ENCODE results near the gene GANC.

Gene GANC

GRCh38 chr15:42338500-42338899 lies 65.5 kb downstream of the GANC start:
- FAIRE-seq (no peak), DNase-seq (ENCODE audit: insufficient read length, low spot score) (no peak)

- no peak for FAIRE-seq
- no peak for DNase-seq (ENCODE audit: insufficient read length, low spot score)
Measured at GRCh38 chr15:42343596-42344232, 70.7 kb downstream of the GANC start.

- FAIRE-seq (no peak), DNase-seq (ENCODE audit: insufficient read length, low spot score) (no peak)
Measured at GRCh38 chr15:42344763-42345162, 71.8 kb downstream of the GANC start.

GRCh38 chr15:42345504-42345903 lies 72.5 kb downstream of the GANC start:
- FAIRE-seq (no peak), DNase-seq (ENCODE audit: insufficient read length, low spot score) (no peak)

- FAIRE-seq = no peak
Measured at GRCh38 chr15:42348083-42348482, 75.1 kb downstream of the GANC start.

GRCh38 chr15:42349186-42349585 lies 76.2 kb downstream of the GANC start:
- no peak for FAIRE-seq
- DNase-seq (ENCODE audit: insufficient read length, low spot score) = no peak

More at GRCh38 chr15:42348083-42348482, 75.1 kb downstream of the GANC start:
- DNase-seq (ENCODE audit: insufficient read length, low spot score) = no peak

GRCh38 chr15:42352401-42352800 lies 79.4 kb downstream of the GANC start:
- DNase-seq (ENCODE audit: insufficient read length, low spot score) = no peak
- no peak for FAIRE-seq

- DNase-seq (ENCODE audit: insufficient read length, low spot score) = no peak
- FAIRE-seq = no peak
Measured at GRCh38 chr15:42353061-42353460, 80.1 kb downstream of the GANC start.

- no peak for FAIRE-seq
Measured at GRCh38 chr15:42354824-42355223, 81.8 kb downstream of the GANC start.

GRCh38 chr15:42355291-42355690 lies 82.3 kb downstream of the GANC start:
- DNase-seq (ENCODE audit: insufficient read length, low spot score) (no peak), FAIRE-seq (no peak)

More at GRCh38 chr15:42354824-42355223, 81.8 kb downstream of the GANC start:
- no peak for DNase-seq (ENCODE audit: insufficient read length, low spot score)

GRCh38 chr15:42356851-42357250 lies 83.8 kb downstream of the GANC start:
- FAIRE-seq (no peak), DNase-seq (ENCODE audit: insufficient read length, low spot score) (no peak)

- DNase-seq (ENCODE audit: insufficient read length, low spot score) (no peak), FAIRE-seq (no peak)
Measured at GRCh38 chr15:42358141-42358540, 85.1 kb downstream of the GANC start.

- FAIRE-seq (no peak), DNase-seq (ENCODE audit: insufficient read length, low spot score) (no peak)
Measured at GRCh38 chr15:42359249-42359648, 86.2 kb downstream of the GANC start, which contains the start of gene CAPN3. TSS of gene CAPN3 (plus strand) at chr15:42359501. CDS start at chr15:42359806, 305 bp downstream.

GRCh38 chr15:42359985-42360384 lies 87.0 kb downstream of the GANC start:
- FAIRE-seq = no peak

GRCh38 chr15:42360535-42361112 lies 87.6 kb downstream of the GANC start:
- FAIRE-seq (no peak), DNase-seq (ENCODE audit: insufficient read length, low spot score) (no peak)

More at GRCh38 chr15:42359985-42360384, 87.0 kb downstream of the GANC start:
- no peak for DNase-seq (ENCODE audit: insufficient read length, low spot score)

- DNase-seq (ENCODE audit: insufficient read length, low spot score) (no peak), FAIRE-seq (no peak)
Measured at GRCh38 chr15:42363487-42363886, 90.5 kb downstream of the GANC start.

GRCh38 chr15:42363942-42364341 lies 90.9 kb downstream of the GANC start:
- DNase-seq (ENCODE audit: insufficient read length, low spot score) = no peak
- FAIRE-seq = no peak

- no peak for DNase-seq (ENCODE audit: insufficient read length, low spot score)
Measured at GRCh38 chr15:42364529-42364928, 91.5 kb downstream of the GANC start.

GRCh38 chr15:42365921-42366550 lies 93.0 kb downstream of the GANC start:
- FAIRE-seq (no peak), DNase-seq (ENCODE audit: insufficient read length, low spot score) (no peak)

More at GRCh38 chr15:42364529-42364928, 91.5 kb downstream of the GANC start:
- FAIRE-seq = no peak

GRCh38 chr15:42367041-42367440 lies 94.0 kb downstream of the GANC start:
- FAIRE-seq = no peak
- DNase-seq (ENCODE audit: insufficient read length, low spot score) = no peak

- DNase-seq (ENCODE audit: insufficient read length, low spot score) (no peak), FAIRE-seq (no peak)
Measured at GRCh38 chr15:42368096-42368495, 95.1 kb downstream of the GANC start.

GRCh38 chr15:42371096-42371495 lies 98.1 kb downstream of the GANC start:
- FAIRE-seq (no peak), DNase-seq (ENCODE audit: insufficient read length, low spot score) (no peak)
